ENCODE data around the gene XCL2.

DNA sequence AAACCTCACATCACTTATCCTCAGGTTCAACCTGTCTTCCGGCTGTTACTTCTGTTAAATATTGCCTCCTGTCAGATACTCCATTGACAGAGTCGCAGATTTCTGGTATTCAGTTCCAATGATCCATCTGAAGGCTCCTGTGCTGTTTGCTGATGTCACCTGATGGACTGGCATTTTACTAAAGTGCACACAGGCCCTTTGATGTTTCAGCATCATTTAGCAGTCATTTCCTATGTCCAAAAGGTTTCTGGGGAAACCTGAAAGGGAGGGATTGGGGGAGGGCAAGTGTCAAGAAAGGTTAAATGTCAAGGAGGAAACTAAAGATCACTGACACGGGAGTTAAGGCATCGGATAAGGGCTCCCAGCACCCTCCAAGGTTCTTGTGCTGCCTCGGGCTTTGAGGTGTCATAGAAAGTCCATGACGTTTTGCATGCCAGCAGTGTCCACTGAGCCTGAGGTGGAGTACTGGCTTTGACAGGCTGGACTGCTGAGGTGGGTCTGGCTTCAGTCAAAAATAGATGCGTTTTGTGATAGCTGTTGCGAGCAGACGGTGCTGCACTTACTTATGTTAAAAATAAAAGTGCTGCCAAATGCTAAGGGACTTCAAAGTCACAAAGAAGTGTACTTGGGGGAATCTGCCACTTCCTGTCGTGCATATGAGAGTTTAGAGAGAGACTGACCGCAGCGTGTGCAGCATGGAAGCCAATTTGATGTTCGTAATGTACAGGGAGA, 30.8 kb downstream of the XCL2 start:
- TF ChIP-seq POLR2A (IDR thresholded peaks at IDR 0.05; ENCODE audit: low read depth, low read length) (no peak), POLR2AphosphoS5 (IDR thresholded peaks at IDR 0.05; ENCODE audit: low read depth, low read length) (no peak)
